Stimulated activated CD4-positive, alpha-beta T cell treated with anti-CD3 and anti-CD28 coated beads, Interleukin-2, amount 100 ng/mL, for 48 hours (primary cell): ENCODE results near the gene FZR1.

ENCODE experiments used
- DNase-seq, 2 donors: peaks; one replicate each; pipeline ENCODE4 v3.0.0-alpha.2; 2020

The FZR1 gene

GRCh38 chr19:3505598-3506383, at the start of gene FZR1:
FZR1 (plus strand) TSS chr19:3506311; CDS start chr19:3522990, 16,679 bp downstream.
- DNase-seq: peak; percentile 99 to 100

GRCh38 chr19:3456925-3457527, 49.1 kb upstream of the FZR1 start:
- DNase-seq: no peak

- DNase-seq: no peak
Observed at GRCh38 chr19:3457528-3458228, 48.4 kb upstream of the FZR1 start.

- no peak for DNase-seq
Observed at GRCh38 chr19:3458229-3459088, 47.7 kb upstream of the FZR1 start.

GRCh38 chr19:3459089-3459881, 46.8 kb upstream of the FZR1 start:
- DNase-seq: no peak

GRCh38 chr19:3459965-3460582, 46.0 kb upstream of the FZR1 start:
- no peak for DNase-seq

DNA sequence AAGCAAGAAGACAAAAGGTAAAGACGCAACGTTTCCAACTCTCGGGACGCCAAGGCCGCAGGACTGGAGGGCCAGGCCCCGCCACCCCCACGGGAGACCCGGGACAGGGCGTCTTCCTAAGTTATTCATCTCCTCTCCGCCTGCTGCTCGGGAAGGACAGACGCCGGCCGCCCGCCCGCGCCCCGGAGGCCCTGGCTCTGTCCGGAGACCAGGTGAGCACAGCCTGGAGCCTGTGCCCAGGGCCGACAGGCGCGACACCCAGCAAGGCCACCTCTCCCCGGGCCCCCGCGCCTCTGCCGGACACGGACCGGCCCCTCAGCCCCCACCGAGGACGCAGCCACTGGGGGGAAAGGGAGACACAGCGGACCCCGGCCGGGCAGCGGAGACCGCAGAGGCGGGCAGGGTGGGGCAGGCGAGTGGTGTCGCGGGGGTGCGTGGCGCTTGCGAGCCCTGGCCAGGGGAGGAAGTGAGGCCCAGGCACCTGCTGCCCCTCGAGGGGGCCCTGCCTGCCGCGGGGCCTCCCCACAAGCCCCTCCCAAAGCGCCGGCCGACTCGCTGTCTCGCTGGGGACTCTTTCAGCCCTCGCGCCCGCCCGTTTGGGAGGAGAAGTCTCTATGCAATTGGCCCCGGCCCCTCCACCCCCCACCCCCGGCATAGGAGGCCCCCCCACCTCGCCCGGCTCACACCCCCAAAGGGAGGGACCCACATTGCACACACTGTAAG, 43.0 kb upstream of the FZR1 start:
- no peak for DNase-seq

- no peak for DNase-seq
Observed at GRCh38 chr19:3463714-3464586, 42.2 kb upstream of the FZR1 start.

DNA sequence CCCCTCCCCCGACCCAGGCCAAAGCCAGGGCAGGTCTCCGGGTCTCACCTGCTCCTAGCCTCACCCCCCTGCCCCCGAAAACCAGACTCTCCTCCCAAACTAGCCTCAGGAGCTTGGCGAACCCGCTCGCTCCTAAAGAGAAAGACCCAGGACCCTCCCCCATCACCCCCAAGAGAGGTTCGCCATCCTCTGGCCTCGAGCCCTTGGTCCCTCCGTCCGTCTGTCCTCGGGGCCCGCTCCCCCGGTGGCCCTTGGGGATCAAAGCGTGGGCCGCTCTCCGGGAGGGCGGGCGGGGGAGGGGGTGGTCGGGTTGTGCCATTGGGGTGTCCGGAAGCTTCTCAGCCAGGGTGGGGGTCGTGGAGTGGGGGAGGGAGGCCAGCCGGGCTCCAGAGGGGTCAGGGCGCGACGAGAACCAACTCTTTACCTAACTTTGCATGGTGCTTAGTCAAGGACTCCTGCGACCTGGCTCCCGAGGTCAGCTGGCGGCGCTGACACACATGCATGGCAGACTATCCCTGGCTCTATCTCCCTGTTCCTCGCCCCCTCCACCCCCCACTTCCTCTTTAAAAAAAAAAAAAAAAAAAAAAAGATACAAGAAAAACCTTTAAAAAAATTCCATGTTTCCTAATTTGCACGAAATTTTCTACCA, 41.4 kb upstream of the FZR1 start:
- no peak for DNase-seq

DNA sequence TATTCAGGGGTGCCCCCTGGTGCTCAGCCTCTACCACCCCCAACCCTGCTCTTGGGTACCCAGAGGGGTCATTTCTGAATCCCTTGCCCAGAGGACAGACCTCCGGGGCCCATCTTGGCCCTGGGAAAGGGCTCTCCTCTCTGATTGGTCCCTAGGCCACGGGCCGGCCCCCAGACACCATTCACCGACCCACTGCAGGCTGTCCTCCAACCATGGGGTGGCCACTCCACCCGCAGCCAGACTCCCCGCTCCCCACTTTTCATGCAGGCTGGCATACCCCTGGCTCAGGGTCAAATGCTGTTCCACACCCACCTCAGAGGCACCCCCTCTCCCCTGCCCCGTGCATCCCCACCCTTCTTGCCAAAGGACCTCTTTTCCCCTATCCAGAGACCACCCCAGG, 40.6 kb upstream of the FZR1 start:
- no peak for DNase-seq

GRCh38 chr19:3466635-3467034, 39.5 kb upstream of the FZR1 start:
- DNase-seq: no peak

DNA sequence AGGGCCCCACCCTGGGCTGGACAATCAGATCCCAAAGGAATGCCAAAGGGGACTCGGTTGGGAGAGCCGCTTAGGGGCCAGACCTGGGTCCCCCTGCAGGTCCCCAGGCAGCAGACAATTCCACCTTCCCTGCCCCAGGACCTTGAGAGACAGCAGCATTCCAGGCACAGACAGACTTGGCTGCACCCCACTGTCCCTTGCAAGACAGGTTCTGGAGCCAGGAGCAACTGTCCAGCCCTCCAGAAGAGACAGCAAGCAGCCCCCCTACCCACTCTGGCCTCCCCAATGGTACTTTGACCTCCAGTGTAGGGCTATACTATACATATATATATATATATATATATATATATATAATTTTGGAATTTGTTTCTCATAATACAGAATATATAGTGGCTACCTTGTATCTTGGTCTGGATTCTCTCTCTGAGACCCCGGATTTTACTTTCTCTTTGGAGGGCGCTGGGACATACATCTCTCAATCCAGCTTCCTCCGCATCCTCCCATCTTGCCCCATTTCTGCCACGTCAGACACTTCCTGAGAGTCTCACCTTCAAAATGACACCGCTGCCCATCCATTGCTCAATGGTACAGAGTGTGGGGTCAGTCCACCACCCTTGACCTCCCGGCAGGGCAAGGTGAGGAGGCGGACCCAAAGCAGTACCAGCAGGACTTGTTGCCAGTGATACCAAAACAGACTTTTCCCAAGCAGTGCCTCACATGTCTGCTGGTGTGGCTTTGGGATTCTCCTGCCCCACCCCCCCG, 38.5 kb upstream of the FZR1 start:
- no peak for DNase-seq

DNA sequence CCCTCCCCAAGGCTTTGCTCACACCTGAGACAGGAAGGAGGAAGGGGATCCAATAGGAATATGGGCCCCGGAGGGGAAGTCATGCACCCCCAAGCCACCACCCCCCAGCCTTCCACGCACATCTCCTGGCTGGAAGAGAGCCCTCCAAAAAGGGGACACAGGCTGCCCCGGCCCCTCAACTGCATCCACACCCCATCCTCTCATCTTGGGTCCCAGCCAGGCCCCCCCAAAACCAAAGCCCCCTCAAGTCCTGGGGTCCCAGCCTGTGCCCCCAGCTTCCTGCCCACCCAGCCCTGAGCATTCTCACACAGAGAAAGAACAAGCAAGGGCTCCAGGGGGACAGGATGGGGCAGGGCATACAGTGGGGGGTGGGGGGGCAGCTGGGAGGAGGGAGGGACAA, 37.9 kb upstream of the FZR1 start:
- no peak for DNase-seq

DNA sequence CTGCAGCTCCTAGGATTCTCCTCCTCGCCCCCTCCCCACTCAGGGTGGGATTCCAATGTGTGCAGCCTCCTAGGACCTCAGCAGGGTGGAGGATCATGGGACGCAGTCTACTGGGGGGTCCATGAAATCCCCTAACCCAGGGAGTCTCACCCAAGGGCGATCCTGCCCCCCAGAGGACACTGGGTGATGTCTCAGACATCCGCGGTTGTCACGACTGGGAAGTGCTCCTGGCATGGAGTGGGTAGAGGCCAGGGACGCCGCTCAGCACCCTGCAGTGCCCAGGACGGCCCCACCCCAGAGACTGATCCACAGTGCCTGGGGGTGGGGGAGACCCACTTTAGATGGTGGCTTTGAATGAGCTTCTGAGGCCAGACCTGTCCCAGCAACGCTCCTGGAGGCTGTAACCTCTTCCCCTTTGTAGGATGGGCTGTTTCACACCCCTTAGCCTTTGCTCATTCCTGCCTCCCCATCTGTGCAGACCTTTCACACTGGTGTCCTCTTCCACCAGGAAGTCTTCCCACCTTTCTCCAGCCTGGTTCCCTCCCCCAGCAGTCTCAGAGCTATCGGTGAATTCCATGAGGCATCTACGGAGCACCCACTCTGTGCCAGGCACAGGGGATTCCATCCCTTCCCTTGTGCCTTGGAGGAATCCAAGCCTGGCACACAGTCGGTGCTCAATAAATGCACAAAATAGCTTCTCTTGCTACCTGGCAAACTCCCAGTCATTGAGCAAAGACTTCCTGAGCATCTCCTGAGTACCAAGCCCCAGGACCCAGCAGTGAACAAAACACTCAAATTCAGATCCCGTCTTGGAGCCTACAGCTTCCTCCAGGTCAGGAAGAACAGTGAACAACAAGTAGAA, 36.2 kb upstream of the FZR1 start:
- DNase-seq: no peak

DNA sequence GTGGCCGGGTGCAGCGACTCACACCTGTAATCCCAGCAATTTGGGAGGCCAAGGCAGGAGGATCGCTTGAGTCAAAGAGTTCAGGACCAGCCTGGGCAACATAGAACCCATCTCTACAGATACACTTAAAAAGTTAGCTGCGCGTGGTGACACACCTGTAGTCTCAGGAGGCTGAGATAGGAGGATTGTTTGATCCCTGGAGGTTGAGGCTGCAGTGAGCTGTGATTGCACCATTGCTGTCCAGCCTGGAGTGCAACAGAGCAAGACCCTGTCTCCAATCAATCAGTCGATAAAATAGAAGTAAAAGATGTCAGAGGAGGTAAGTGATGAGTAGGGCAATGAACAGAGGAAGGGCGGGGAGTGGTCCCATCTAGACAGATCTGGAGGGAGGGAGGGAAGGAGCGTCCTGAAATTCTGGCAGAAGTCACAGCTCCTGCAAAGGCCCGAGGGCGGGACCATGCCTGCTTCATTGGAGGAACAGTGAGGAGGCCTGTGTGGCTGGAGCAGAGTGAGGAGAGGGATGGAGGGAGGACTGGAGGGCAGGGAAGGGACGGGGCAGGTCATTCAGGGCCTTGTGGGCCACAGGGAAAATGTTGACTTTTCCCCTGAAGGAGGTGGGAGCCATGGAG, 35.5 kb upstream of the FZR1 start:
- no peak for DNase-seq

DNA sequence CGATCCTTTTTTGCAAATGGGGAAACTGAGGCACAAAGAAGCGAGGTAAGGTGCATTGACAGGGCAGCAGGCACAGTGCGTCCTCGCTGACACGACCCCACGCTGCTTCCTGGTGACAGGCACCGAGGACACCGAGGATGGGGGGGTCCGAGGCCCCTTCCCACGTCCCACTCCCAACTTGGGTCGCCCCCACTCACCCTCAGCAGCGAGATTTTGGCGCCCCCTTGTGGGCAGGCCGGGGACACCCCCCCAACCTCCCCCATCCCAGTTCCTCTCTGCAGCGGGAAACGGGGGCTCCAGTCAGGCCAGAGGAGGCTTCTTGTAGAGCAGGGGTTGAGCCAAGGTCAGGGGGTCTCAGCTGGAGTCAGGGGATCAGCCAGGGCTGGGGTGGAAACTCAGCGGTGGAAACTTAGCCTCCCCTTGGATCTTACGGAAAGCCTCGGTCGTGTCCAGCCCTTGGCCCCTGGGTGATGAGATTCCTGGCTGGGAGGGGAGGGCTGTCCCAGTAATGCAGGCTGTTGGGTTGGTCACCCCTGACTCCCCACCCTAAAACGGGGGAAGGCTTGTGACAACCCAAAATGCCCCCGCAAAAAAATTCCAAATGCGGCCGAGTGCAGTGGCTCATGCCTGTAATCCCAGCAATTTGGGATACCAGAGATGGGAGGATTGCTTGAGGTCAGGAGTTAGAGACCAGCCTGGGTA, 34.0 kb upstream of the FZR1 start:
- peak; percentile 43 to 57 for DNase-seq
